Measurements from ENCODE around the gene SHISAL1. TPM values are rescaled to one million over a fixed set of nuclear protein-coding genes. Genes with fewer than 3 reads are reported as not detected.

The SHISAL1 gene
- total RNA-seq, 1 donor from 2014 or later = 5.0 TPM

DNA sequence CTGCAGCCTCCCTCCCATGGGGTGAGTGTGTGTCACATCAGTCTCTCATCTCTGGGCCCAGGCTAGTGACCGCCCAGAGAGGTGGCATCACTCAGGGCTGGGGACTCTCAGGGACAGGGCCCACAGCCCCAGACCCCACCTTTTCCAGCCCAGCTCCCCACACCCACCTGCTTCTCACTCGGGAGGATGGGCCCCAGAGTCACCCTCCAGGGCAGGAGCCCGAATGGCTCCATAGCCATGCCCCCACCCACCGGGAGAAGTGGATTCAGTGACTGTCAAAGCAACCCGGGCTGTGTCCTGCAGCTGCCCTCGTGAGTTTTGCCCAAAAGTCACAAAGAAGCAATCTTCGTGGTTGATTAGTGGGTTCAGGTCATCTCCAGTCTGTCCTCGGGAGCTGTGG, 106.1 kb downstream of the SHISAL1 start:
- Mint-ChIP-seq H3K36me3 (ENCODE audit: unreplicated experiment) (peaks cover 3% of the 10 kb centered on the region), H3K9me3 (ENCODE audit: unreplicated experiment) (peaks cover 11% of the 10 kb centered on the region), H3K4me3 (ENCODE audit: unreplicated experiment) (no peak overlapping the region), H3K4me1 (ENCODE audit: unreplicated experiment) (peaks cover under 1% of the 10 kb centered on the region), H3K27me3 (ENCODE audit: unreplicated experiment) (peaks cover 39% of the 10 kb centered on the region), H3K27ac (ENCODE audit: unreplicated experiment) (no peak overlapping the region)
- TF ChIP-seq, protein P1, sequence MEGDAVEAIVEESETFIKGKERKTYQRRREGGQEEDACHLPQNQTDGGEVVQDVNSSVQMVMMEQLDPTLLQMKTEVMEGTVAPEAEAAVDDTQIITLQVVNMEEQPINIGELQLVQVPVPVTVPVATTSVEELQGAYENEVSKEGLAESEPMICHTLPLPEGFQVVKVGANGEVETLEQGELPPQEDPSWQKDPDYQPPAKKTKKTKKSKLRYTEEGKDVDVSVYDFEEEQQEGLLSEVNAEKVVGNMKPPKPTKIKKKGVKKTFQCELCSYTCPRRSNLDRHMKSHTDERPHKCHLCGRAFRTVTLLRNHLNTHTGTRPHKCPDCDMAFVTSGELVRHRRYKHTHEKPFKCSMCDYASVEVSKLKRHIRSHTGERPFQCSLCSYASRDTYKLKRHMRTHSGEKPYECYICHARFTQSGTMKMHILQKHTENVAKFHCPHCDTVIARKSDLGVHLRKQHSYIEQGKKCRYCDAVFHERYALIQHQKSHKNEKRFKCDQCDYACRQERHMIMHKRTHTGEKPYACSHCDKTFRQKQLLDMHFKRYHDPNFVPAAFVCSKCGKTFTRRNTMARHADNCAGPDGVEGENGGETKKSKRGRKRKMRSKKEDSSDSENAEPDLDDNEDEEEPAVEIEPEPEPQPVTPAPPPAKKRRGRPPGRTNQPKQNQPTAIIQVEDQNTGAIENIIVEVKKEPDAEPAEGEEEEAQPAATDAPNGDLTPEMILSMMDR (IDR thresholded peaks at IDR 0.05) = no peak
- no peak for DNase-seq (ENCODE audit: extremely low spot score, unreplicated experiment)

DNA sequence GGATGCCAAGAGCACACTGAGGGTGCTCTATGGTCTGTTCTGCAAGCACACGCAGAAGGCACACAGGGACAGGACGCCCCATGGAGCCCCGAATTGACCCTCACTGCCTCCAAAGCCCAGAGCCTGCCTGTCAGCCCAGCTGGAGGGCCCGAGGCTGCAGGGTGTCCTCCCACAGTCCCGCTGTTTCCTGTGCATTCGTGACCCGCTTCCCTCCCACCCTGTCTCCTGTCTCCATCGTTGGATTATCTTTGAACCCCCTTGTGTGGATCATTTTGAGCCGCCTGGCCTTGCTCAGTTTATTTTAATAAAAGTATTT, 106.5 kb downstream of the SHISAL1 start:
- no peaks in the 10 kb centered on the region for H3K4me1 Mint-ChIP-seq (ENCODE audit: unreplicated experiment)
- H3K27me3 Mint-ChIP-seq (ENCODE audit: unreplicated experiment) = peaks cover 35% of the 10 kb centered on the region
- H3K4me3 Mint-ChIP-seq (ENCODE audit: unreplicated experiment) = no peak overlapping the region
- TF ChIP-seq, protein P1 (IDR thresholded peaks at IDR 0.05) = no peak
- peaks cover 11% of the 10 kb centered on the region for H3K9me3 Mint-ChIP-seq (ENCODE audit: unreplicated experiment)
- peaks cover 3% of the 10 kb centered on the region for H3K36me3 Mint-ChIP-seq (ENCODE audit: unreplicated experiment)
- DNase-seq (ENCODE audit: extremely low spot score, unreplicated experiment) = no peak
- no peak overlapping the region for H3K27ac Mint-ChIP-seq (ENCODE audit: unreplicated experiment)

DNA sequence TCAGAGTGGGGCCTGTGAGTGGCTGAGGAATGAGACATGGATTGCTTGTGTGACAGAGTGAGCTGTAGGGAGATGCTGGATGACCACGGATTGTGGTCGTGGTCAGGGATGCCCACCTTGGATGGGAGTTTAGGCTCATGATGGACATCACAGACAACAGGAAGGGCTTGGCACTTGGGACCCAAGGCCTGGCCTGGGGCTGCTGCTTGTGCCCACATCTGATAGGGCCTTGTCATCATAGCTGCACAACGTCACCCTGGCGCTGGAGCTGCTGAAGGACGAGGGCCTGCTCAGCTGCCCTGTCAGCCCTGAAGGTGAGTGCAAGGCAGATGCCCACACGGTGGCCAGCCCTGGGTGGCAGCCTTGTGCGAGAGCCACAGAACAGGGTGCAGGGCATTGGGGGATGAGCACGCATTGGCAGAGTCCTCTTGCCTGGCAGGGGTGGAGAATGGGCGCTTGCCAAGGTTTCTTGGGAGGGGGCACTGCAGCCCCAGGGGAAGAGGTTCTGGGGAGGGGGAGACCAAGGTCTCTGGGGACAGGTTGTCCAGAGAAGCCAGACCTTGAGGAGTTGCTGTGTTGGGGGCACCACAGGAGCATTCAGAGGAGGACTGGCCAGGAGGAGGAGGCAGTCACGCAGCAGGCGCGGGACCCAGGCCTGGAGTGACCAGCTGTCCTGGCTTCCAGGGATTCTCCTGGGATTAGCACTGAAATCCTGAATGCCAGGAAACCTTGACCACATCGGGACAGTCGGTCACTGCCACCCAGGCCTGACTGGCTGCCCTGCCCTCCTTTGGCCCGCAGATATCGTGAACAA, 107.0 kb downstream of the SHISAL1 start:
- Mint-ChIP-seq H3K36me3 (ENCODE audit: unreplicated experiment) (peaks cover 3% of the 10 kb centered on the region), H3K4me3 (ENCODE audit: unreplicated experiment) (no peak overlapping the region), H3K27ac (ENCODE audit: unreplicated experiment) (no peak overlapping the region), H3K9me3 (ENCODE audit: unreplicated experiment) (peaks cover 11% of the 10 kb centered on the region), H3K27me3 (ENCODE audit: unreplicated experiment) (peaks cover 31% of the 10 kb centered on the region), H3K4me1 (ENCODE audit: unreplicated experiment) (no peaks in the 10 kb centered on the region)
- TF ChIP-seq, protein P1 (IDR thresholded peaks at IDR 0.05) = no peak
- no peak for DNase-seq (ENCODE audit: extremely low spot score, unreplicated experiment)

DNA sequence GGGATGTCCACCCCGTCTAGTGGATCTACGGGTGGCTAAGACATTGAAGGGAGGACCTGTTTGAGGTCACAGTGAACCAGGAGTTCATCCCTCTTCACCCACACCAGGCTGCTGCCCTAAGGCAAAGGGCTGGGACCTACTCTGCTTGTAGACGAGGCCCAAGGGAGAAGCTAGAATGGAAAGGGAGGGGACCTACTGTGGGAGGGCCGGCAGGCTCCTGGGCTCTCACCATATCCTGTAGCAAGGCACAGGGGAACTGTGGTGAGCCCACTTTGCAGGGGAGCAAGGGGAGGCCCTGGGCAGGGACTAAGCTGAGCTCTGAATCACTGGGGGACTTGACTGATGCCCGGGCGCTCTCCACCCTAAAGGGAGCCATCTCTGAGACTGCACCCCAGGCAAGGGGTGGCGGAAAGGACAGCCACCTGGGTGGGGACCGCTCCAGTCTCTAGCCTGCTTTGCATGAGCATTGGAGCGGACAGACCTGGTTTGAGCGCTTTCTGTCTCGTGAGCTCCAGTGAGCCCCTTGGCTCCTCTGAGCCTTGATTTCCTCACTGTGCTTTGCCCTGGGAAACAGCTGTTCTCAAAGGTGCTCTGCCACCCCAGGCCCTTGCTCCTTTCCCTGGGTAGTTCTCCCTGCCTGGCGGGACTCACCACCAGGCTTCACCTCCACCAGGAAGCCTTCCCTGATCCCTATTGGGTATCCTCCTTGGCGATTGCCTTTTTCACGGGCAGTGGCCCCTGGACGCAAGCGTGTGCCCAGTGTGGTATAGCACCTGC, 107.8 kb downstream of the SHISAL1 start:
- peaks cover 3% of the 10 kb centered on the region for H3K36me3 Mint-ChIP-seq (ENCODE audit: unreplicated experiment)
- DNase-seq (ENCODE audit: extremely low spot score, unreplicated experiment) = no peak
- TF ChIP-seq, protein P1 (IDR thresholded peaks at IDR 0.05) = no peak
- H3K9me3 Mint-ChIP-seq (ENCODE audit: unreplicated experiment) = peaks cover 11% of the 10 kb centered on the region
- no peaks in the 10 kb centered on the region for H3K4me1 Mint-ChIP-seq (ENCODE audit: unreplicated experiment)
- no peak overlapping the region for H3K4me3 Mint-ChIP-seq (ENCODE audit: unreplicated experiment)
- H3K27ac Mint-ChIP-seq (ENCODE audit: unreplicated experiment) = no peak overlapping the region
- peaks cover 28% of the 10 kb centered on the region for H3K27me3 Mint-ChIP-seq (ENCODE audit: unreplicated experiment)

DNA sequence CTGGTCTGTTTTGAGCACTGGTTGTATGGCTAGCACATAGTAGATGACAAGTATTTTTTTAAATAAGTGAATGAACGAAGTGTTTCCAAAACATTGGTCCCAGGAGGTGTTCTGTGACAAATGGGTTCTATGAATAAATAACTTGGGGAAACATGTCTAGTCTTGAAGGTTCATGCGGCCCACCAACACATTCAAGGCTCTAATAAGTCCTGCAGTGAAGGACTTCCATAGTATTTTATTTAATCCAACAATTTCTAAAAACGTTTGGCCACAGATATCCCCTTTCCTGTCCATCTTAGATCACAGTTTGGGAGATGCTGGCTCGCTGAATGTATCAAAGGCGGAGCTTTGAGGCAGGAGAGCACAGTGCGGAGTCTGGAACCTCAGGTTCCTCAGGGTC, 109.5 kb downstream of the SHISAL1 start:
- no peaks in the 10 kb centered on the region for H3K4me1 Mint-ChIP-seq (ENCODE audit: unreplicated experiment)
- no peaks in the 10 kb centered on the region for H3K9me3 Mint-ChIP-seq (ENCODE audit: unreplicated experiment)
- no peak overlapping the region for H3K27ac Mint-ChIP-seq (ENCODE audit: unreplicated experiment)
- peaks cover 20% of the 10 kb centered on the region for H3K27me3 Mint-ChIP-seq (ENCODE audit: unreplicated experiment)
- H3K4me3 Mint-ChIP-seq (ENCODE audit: unreplicated experiment) = no peak overlapping the region
- DNase-seq (ENCODE audit: extremely low spot score, unreplicated experiment) = no peak
- TF ChIP-seq, protein P1 (IDR thresholded peaks at IDR 0.05) = no peak
- H3K36me3 Mint-ChIP-seq (ENCODE audit: unreplicated experiment) = no peaks in the 10 kb centered on the region
